ENCODE data around the gene PRSS3. TPM values are rescaled to one million over a fixed set of nuclear protein-coding genes. Genes with fewer than 3 reads are reported as not detected.

Gene PRSS3
- total and polyA plus RNA-seq, 9 of the 15 experiments (the other 6 are each of a cell fraction or from before 2014, with no cell fraction given): 0.35 to 0.42 TPM; not detected in 7

DNA sequence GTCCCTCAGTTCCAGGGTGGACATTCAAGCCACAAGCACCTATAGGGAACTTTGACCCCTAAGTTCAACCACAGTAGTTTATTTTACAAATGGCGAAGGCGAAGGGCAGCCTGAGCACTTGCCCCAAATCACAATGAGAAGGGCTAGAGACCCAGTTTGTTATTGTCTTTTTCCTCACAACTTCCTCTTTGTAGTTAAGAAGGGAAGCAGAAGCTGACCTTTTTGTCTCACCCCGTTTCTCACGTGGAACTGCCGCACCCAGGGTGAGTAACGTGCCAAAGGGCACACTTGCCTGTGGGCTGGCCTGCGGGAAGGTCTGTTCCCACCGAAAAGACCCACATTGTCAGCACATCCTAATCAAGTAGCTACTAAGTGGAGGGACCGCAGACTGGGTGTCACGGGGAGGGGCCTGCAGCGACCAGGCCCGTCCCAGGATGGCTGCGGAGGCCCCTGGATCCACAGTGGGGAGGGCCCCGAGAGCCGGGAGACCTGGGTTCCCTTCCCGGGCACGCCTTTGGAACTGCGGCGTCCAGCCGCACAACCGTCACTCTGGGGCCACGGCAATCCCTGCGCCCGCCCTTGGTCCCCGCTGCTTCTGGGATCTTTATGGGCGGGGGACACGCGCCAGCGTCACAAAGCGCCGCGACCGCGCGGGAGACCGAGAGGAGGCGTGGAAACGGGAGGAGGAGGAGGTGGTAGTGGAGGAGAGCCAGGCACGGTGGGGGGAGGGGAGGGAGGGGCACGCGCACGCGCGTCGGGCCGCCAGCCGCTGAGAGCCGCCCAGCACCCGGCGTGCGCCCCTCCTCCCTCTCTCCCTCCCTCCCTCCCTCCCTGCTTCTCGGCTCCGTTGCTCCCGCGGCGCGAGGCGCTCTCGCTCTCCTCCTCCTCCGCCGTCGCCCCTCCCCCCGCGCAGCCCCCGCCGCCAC lies 21.2 kb downstream of the PRSS3 start, which contains the start of gene UBE2R2 (continued):
- TF ChIP-seq KDM4B (IDR thresholded peaks at IDR 0.05; ENCODE audit: borderline replicate concordance in 2 of 2, low read depth in 1 of 2) (no peak), TCF7 (IDR thresholded peaks at IDR 0.05; ENCODE audit: borderline replicate concordance) (0 out of 2 replicates have a peak, but pooled peaks have one; percentile 71), POLR2A (conservative IDR thresholded peaks at IDR 0.05) (peak; percentile 82), KDM5B (IDR thresholded peaks at IDR 0.05; ENCODE audit: insufficient replicate concordance, low read depth, low read length) (peak; percentile 74), ZNF586 (CRISPR knock-in tag; conservative IDR thresholded peaks at IDR 0.05) (no peak), ZNF217 (CRISPR knock-in tag; IDR thresholded peaks at IDR 0.05) (no peak)
- TF ChIP-seq, protein P1, sequence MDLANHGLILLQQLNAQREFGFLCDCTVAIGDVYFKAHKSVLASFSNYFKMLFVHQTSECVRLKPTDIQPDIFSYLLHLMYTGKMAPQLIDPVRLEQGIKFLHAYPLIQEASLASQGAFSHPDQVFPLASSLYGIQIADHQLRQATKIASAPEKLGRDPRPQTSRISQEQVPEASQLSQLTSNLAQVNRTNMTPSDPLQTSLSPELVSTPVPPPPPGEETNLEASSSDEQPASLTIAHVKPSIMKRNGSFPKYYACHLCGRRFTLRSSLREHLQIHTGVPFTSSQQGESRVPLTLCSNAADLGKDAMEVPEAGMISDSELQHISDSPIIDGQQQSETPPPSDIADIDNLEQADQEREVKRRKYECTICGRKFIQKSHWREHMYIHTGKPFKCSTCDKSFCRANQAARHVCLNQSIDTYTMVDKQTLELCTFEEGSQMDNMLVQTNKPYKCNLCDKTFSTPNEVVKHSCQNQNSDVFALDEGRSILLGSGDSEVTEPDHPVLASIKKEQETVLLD (IDR thresholded peaks at IDR 0.05): peak; percentile 79; the same call in 1 of the 2 replicates
- TF ChIP-seq, protein P2, sequence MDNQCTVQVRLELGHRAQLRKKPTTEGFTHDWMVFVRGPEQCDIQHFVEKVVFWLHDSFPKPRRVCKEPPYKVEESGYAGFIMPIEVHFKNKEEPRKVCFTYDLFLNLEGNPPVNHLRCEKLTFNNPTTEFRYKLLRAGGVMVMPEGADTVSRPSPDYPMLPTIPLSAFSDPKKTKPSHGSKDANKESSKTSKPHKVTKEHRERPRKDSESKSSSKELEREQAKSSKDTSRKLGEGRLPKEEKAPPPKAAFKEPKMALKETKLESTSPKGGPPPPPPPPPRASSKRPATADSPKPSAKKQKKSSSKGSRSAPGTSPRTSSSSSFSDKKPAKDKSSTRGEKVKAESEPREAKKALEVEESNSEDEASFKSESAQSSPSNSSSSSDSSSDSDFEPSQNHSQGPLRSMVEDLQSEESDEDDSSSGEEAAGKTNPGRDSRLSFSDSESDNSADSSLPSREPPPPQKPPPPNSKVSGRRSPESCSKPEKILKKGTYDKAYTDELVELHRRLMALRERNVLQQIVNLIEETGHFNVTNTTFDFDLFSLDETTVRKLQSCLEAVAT (IDR thresholded peaks at IDR 0.05): no peak
- TF ChIP-seq, protein P3, sequence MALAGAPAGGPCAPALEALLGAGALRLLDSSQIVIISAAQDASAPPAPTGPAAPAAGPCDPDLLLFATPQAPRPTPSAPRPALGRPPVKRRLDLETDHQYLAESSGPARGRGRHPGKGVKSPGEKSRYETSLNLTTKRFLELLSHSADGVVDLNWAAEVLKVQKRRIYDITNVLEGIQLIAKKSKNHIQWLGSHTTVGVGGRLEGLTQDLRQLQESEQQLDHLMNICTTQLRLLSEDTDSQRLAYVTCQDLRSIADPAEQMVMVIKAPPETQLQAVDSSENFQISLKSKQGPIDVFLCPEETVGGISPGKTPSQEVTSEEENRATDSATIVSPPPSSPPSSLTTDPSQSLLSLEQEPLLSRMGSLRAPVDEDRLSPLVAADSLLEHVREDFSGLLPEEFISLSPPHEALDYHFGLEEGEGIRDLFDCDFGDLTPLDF (CRISPR knock-in tag; IDR thresholded peaks at IDR 0.05): no peak
- TF ChIP-seq, protein P4, sequence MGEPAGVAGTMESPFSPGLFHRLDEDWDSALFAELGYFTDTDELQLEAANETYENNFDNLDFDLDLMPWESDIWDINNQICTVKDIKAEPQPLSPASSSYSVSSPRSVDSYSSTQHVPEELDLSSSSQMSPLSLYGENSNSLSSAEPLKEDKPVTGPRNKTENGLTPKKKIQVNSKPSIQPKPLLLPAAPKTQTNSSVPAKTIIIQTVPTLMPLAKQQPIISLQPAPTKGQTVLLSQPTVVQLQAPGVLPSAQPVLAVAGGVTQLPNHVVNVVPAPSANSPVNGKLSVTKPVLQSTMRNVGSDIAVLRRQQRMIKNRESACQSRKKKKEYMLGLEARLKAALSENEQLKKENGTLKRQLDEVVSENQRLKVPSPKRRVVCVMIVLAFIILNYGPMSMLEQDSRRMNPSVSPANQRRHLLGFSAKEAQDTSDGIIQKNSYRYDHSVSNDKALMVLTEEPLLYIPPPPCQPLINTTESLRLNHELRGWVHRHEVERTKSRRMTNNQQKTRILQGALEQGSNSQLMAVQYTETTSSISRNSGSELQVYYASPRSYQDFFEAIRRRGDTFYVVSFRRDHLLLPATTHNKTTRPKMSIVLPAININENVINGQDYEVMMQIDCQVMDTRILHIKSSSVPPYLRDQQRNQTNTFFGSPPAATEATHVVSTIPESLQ (CRISPR knock-in tag; IDR thresholded peaks at IDR 0.05): 0 out of 2 replicates have a peak, but pooled peaks have one; percentile 30
- TF ChIP-seq, protein P5, sequence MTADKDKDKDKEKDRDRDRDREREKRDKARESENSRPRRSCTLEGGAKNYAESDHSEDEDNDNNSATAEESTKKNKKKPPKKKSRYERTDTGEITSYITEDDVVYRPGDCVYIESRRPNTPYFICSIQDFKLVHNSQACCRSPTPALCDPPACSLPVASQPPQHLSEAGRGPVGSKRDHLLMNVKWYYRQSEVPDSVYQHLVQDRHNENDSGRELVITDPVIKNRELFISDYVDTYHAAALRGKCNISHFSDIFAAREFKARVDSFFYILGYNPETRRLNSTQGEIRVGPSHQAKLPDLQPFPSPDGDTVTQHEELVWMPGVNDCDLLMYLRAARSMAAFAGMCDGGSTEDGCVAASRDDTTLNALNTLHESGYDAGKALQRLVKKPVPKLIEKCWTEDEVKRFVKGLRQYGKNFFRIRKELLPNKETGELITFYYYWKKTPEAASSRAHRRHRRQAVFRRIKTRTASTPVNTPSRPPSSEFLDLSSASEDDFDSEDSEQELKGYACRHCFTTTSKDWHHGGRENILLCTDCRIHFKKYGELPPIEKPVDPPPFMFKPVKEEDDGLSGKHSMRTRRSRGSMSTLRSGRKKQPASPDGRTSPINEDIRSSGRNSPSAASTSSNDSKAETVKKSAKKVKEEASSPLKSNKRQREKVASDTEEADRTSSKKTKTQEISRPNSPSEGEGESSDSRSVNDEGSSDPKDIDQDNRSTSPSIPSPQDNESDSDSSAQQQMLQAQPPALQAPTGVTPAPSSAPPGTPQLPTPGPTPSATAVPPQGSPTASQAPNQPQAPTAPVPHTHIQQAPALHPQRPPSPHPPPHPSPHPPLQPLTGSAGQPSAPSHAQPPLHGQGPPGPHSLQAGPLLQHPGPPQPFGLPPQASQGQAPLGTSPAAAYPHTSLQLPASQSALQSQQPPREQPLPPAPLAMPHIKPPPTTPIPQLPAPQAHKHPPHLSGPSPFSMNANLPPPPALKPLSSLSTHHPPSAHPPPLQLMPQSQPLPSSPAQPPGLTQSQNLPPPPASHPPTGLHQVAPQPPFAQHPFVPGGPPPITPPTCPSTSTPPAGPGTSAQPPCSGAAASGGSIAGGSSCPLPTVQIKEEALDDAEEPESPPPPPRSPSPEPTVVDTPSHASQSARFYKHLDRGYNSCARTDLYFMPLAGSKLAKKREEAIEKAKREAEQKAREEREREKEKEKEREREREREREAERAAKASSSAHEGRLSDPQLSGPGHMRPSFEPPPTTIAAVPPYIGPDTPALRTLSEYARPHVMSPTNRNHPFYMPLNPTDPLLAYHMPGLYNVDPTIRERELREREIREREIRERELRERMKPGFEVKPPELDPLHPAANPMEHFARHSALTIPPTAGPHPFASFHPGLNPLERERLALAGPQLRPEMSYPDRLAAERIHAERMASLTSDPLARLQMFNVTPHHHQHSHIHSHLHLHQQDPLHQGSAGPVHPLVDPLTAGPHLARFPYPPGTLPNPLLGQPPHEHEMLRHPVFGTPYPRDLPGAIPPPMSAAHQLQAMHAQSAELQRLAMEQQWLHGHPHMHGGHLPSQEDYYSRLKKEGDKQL (CRISPR knock-in tag; IDR thresholded peaks at IDR 0.05; ENCODE audit: borderline replicate concordance): no peak
